Gastrocnemius medialis (tissue), 4 donors: Measurements from ENCODE around the gene GCC1.

Source experiments
- CTCF ChIP-seq, 5 experiments: fragments of 450-650 bp in 3 of 5; fragments of 200-600 bp in 2 of 5; sonication (generic) in 2 of 5; IDR thresholded peaks in 4 of 5; conservative IDR thresholded peaks in 1 of 5; 1 replicate in 4 of 5; 2 replicates in 1 of 5; pipeline ENCODE4 v1.5.1; 2016 to 2019; ENCODE audit warnings: antibody characterized with exemption in 5 of 5, mild to moderate bottlenecking in 3 of 5, moderate library complexity in 3 of 5
- POLR2A ChIP-seq, 2 donors: fragments of 450-650 bp; IDR thresholded peaks; one replicate each; pipeline ENCODE4 v1.6.1; 2017; ENCODE audit warnings: antibody characterized with exemption in 2 of 2, mild to moderate bottlenecking in 2 of 2, moderate library complexity in 2 of 2

- TF ChIP-seq POLR2A (IDR thresholded peaks at IDR 0.05), result no peak
- no peak for TF ChIP-seq CTCF (IDR thresholded peaks at IDR 0.05 in 4 of 5, conservative IDR thresholded peaks at IDR 0.05 in 1 of 5)
These were observed 33.5 kb downstream of the GCC1 start for GRCh38 chr7:127551941-127552340.
